C4-2B (cell line): ENCODE results near the gene PODNL1.

Source experiments
- H3K27ac ChIP-seq: fragments of 450-650 bp; 2 replicates; pipeline ENCODE4 v1.5.1; 2017
- CTCF ChIP-seq: fragments of 450-650 bp; conservative IDR thresholded peaks from 2 replicates; pipeline ENCODE4 v1.5.1; 2017; ENCODE audit warnings: mild to moderate bottlenecking
- ZFX ChIP-seq: fragments of 450-650 bp; IDR thresholded peaks from 2 replicates; pipeline ENCODE4 v1.6.1; 2017

PODNL1 gene

GRCh38 chr19:13965377-13965896 lies 27.2 kb upstream of the PODNL1 start:
- H3K27ac ChIP-seq = no peak overlapping the region
- no peak for TF ChIP-seq CTCF
- no peak for TF ChIP-seq ZFX

- TF ChIP-seq CTCF (no peak), ZFX (no peak)
- no peak overlapping the region for H3K27ac ChIP-seq
These were observed 26.6 kb upstream of the PODNL1 start for GRCh38 chr19:13964776-13965175.

- no peak for TF ChIP-seq ZFX
- TF ChIP-seq CTCF = no peak
These were observed 25.4 kb upstream of the PODNL1 start for GRCh38 chr19:13963603-13964105.

GRCh38 chr19:13962699-13963602 lies 24.7 kb upstream of the PODNL1 start:
- TF ChIP-seq CTCF (no peak), ZFX (no peak)
- no peak overlapping the region for H3K27ac ChIP-seq

More at GRCh38 chr19:13963603-13964105, 25.4 kb upstream of the PODNL1 start:
- H3K27ac ChIP-seq = no peak overlapping the region

- no peak for TF ChIP-seq ZFX
- no peak for TF ChIP-seq CTCF
- H3K27ac ChIP-seq = no peak overlapping the region
These were observed 23.8 kb upstream of the PODNL1 start for GRCh38 chr19:13961826-13962698.

GRCh38 chr19:13960863-13961784 lies 22.9 kb upstream of the PODNL1 start:
- no peak for TF ChIP-seq ZFX
- no peak for TF ChIP-seq CTCF
- no peak overlapping the region for H3K27ac ChIP-seq
